H9 (cell line): ENCODE results near the gene VSTM4. TPM values are rescaled to one million over a fixed set of nuclear protein-coding genes. Genes with fewer than 3 reads are reported as not detected.
A peak's percentile ranks its signal among the peaks of the same experiment; 100 is the strongest.

Experiments
- DNase-seq: peaks from one replicate; pipeline ENCODE4 v3.0.0-alpha.2; 2017
- H2AFZ ChIP-seq: one replicate; pipeline ENCODE4 v1.6.1; 2013; ENCODE audit warnings: mild to moderate bottlenecking, low read length, control low read depth, moderate library complexity
- H2AK5ac ChIP-seq: 2 replicates; pipeline ENCODE4 v1.6.1; 2013; ENCODE audit warnings: low read length, control low read depth, mixed read lengths; ENCODE audit not compliant: insufficient read length
- H2BK120ac ChIP-seq: one replicate; pipeline ENCODE4 v1.6.1; 2013; ENCODE audit warnings: low read depth, mild to moderate bottlenecking, low read length, control low read depth, inconsistent platforms; ENCODE audit not compliant: poor library complexity, severe bottlenecking
- H2BK12ac ChIP-seq: 2 replicates; pipeline ENCODE4 v1.6.1; 2013; ENCODE audit warnings: low read length, control low read depth, mixed read lengths, low read depth; ENCODE audit not compliant: insufficient read length
- H2BK15ac ChIP-seq: 2 replicates; pipeline ENCODE4 v1.6.1; 2013; ENCODE audit warnings: low read depth, low read length, control low read depth
- H2BK20ac ChIP-seq: one replicate; pipeline ENCODE4 v1.6.1; 2013; ENCODE audit warnings: low read depth, mild to moderate bottlenecking, low read length, control low read depth, inconsistent platforms; ENCODE audit not compliant: poor library complexity, severe bottlenecking
- H2BK5ac ChIP-seq: 2 replicates; pipeline ENCODE4 v1.6.1; 2013; ENCODE audit warnings: low read length, control low read depth, mixed read lengths; ENCODE audit not compliant: insufficient read length
- H3K14ac ChIP-seq: 2 replicates; pipeline ENCODE4 v1.6.1; 2013; ENCODE audit warnings: low read length, control low read depth; ENCODE audit not compliant: insufficient read depth
- H3K18ac ChIP-seq: 2 replicates; pipeline ENCODE4 v1.6.1; 2013; ENCODE audit warnings: low read depth, mild to moderate bottlenecking, mixed read lengths, low read length, control low read depth; ENCODE audit not compliant: insufficient read length
- H3K23ac ChIP-seq: 2 replicates; pipeline ENCODE4 v1.6.1; 2013; ENCODE audit warnings: low read length, control low read depth, mixed read lengths, low read depth; ENCODE audit not compliant: insufficient read length
- H3K23me2 ChIP-seq: 2 replicates; pipeline ENCODE4 v1.6.1; 2013; ENCODE audit warnings: low read depth, mild to moderate bottlenecking, mixed read lengths, low read length, control low read depth; ENCODE audit not compliant: insufficient read length, poor library complexity, severe bottlenecking
- H3K27ac ChIP-seq: 2 replicates; pipeline ENCODE4 v1.5.1; 2013; ENCODE audit warnings: low read length, control low read depth, mixed read lengths, low read depth; ENCODE audit not compliant: insufficient read length
- H3K27me3 ChIP-seq: 2 replicates; pipeline ENCODE4 v1.6.1; 2013; ENCODE audit warnings: low read length, control low read depth, inconsistent platforms; ENCODE audit not compliant: insufficient read depth
- H3K4ac ChIP-seq: 2 replicates; pipeline ENCODE4 v1.6.1; 2013; ENCODE audit warnings: low read depth, mild to moderate bottlenecking, control low read depth, inconsistent platforms, low read length, moderate library complexity
- H3K4me1 ChIP-seq: 2 replicates; pipeline ENCODE4 v1.6.1; 2013; ENCODE audit warnings: low read length, control low read depth, inconsistent platforms; ENCODE audit not compliant: insufficient read depth
- H3K4me2 ChIP-seq: 2 replicates; pipeline ENCODE4 v1.6.1; 2013; ENCODE audit warnings: low read length, control low read depth, mixed read lengths; ENCODE audit not compliant: insufficient read length, insufficient read depth
- H3K56ac ChIP-seq: 2 replicates; pipeline ENCODE4 v1.6.1; 2013; ENCODE audit warnings: low read depth, mild to moderate bottlenecking, mixed read lengths, low read length, control low read depth; ENCODE audit not compliant: insufficient read length
- H3K79me1 ChIP-seq: 2 replicates; pipeline ENCODE4 v1.6.1; 2013; ENCODE audit warnings: low read depth, mild to moderate bottlenecking, moderate library complexity, low read length, control low read depth, inconsistent platforms; ENCODE audit not compliant: insufficient read depth, poor library complexity, severe bottlenecking
- H3K79me2 ChIP-seq: 2 replicates; pipeline ENCODE4 v1.6.1; 2013; ENCODE audit warnings: low read length, control low read depth, inconsistent platforms; ENCODE audit not compliant: insufficient read depth
- H3K9ac ChIP-seq: 2 replicates; pipeline ENCODE4 v1.6.1; 2013; ENCODE audit warnings: low read length, control low read depth, mixed read lengths; ENCODE audit not compliant: insufficient read length; ENCODE audit errors: extremely low read depth
- H3K9me3 ChIP-seq: one replicate; pipeline ENCODE4 v1.6.1; 2013; ENCODE audit warnings: low read depth, low read length, inconsistent platforms; ENCODE audit not compliant: control insufficient read depth
- H3T11ph ChIP-seq: one replicate; pipeline ENCODE4 v1.6.1; 2013; ENCODE audit warnings: mild to moderate bottlenecking, low read length, control low read depth, inconsistent platforms
- H4K20me1 ChIP-seq: one replicate; pipeline ENCODE4 v1.6.1; 2013; ENCODE audit not compliant: control insufficient read depth, insufficient read length, insufficient read depth
- H4K5ac ChIP-seq: 2 replicates; pipeline ENCODE4 v1.6.1; 2013; ENCODE audit warnings: low read depth, mild to moderate bottlenecking, mixed read lengths, low read length, control low read depth; ENCODE audit not compliant: insufficient read length
- H4K8ac ChIP-seq: replicated peaks from 2 replicates; pipeline ENCODE4 v1.6.1; 2013; ENCODE audit warnings: low read length, control low read depth, mixed read lengths, low read depth; ENCODE audit not compliant: insufficient read length
- H4K91ac ChIP-seq: 2 replicates; pipeline ENCODE4 v1.6.1; 2013; ENCODE audit warnings: low read depth, mild to moderate bottlenecking, moderate library complexity, mixed read lengths, low read length, control low read depth; ENCODE audit not compliant: insufficient read length
- H3K27ac Mint-ChIP-seq, 3 experiments: 2 replicates in 2 of 3; 3 replicates in 1 of 3; pipeline ENCODE4 v1.8.0; 2020 to 2021; ENCODE audit warnings: mixed read lengths in 3 of 3, mild to moderate bottlenecking in 1 of 3, moderate library complexity in 1 of 3
- H3K27me3 Mint-ChIP-seq: 2 replicates; pipeline ENCODE4 v1.8.0; 2021; ENCODE audit warnings: low read depth, mild to moderate bottlenecking, moderate library complexity, mixed read lengths
- H3K36me3 Mint-ChIP-seq, 3 experiments: 2 replicates in 2 of 3; 3 replicates in 1 of 3; pipeline ENCODE4 v1.8.0; 2020 to 2021; ENCODE audit warnings: low read depth in 3 of 3, mixed read lengths in 3 of 3; ENCODE audit not compliant: insufficient read depth in 1 of 3
- H3K4me1 Mint-ChIP-seq, 2 experiments: 2 replicates each; pipeline ENCODE4 v1.8.0; 2020; ENCODE audit warnings: mixed read lengths in 2 of 2
- H3K4me3 Mint-ChIP-seq, 2 experiments: 2 replicates in 1 of 2; 3 replicates in 1 of 2; pipeline ENCODE4 v1.8.0; 2020 to 2021; ENCODE audit warnings: mild to moderate bottlenecking in 2 of 2, mixed read lengths in 2 of 2, moderate library complexity in 1 of 2
- H3K9me3 Mint-ChIP-seq, 2 experiments: 2 replicates in 1 of 2; 3 replicates in 1 of 2; pipeline ENCODE4 v1.8.0; 2020; ENCODE audit warnings: mild to moderate bottlenecking in 2 of 2, mixed read lengths in 2 of 2, moderate library complexity in 1 of 2
- CTCF ChIP-seq: fragments of 200-600 bp; sonication (generic); conservative IDR thresholded peaks from 3 replicates; pipeline ENCODE4 v1.8.0; 2021; ENCODE audit warnings: antibody characterized with exemption, mild to moderate bottlenecking
- WGBS: extraction: QIAGEN DNeasy Blood & Tissue Kit; methylation state at CpG from one replicate; pipeline ENCODE4 v1.1.7; 2013; ENCODE audit warnings: missing lambda C conversion rate, low lambda C conversion rate, mixed read lengths; ENCODE audit not compliant: insufficient read length; ENCODE audit errors: extremely low coverage; 5-methylcytosine and 5-hydroxymethylcytosine counted together
- total RNA-seq: library from RNA; stranded (reverse); gene quantifications from 2 replicates; pipeline ENCODE4 v1.2.1, GENCODE V29; 2021

The VSTM4 gene
- total RNA-seq, 1 experiment from 2014 or later = 0.44 TPM

DNA sequence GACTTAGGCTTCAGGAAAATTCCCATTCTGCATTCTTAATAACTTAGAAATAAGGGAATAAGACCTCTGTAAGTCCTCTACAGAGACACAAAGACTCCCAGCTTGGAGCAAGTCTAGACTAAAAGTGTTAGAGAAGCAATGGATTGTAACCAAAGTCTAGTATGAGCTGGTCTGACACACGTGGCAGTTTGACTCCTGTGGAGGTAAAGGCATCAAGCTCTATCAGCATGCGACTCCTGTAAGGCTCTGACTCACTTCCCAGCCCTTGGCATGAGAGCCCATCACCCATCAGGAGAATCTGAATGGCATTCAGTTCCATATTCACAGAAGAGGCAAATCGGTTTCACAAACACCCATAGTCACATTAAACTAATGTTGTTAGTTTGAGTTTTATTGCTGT, 4.4 kb upstream of the VSTM4 start:
- no peak overlapping the region for H2BK20ac ChIP-seq
- no peak overlapping the region for H3K18ac ChIP-seq
- H2BK5ac ChIP-seq = no peak overlapping the region
- no peak overlapping the region for H3K9ac ChIP-seq
- no peak overlapping the region for H2AK5ac ChIP-seq
- no peak overlapping the region for H2BK12ac ChIP-seq
- Mint-ChIP-seq H3K36me3 (no peaks in the 10 kb centered on the region), H3K4me1 (peaks cover 1 to 4% of the 10 kb centered on the region in 2 experiments; a peak in 1 of 4 replicates), H3K27ac (peak overlapping the region in 1 of 3 experiments; percentile 81; a peak in 1 of 7 replicates), H3K27me3 (peaks cover 28% of the 10 kb centered on the region), H3K4me3 (no peak overlapping the region), H3K9me3 (no peaks in the 10 kb centered on the region; a peak in 2 of 5 replicates)
- no peak for DNase-seq
- no peak overlapping the region for H3K4me2 ChIP-seq
- no peaks in the 10 kb centered on the region for H3K79me1 ChIP-seq
- H2AFZ ChIP-seq = no peak overlapping the region
- no peak overlapping the region for H3K27ac ChIP-seq
- H3K56ac ChIP-seq = no peak overlapping the region
- H3K23ac ChIP-seq = no peak overlapping the region
- no peak overlapping the region for H3K4ac ChIP-seq
- no peak overlapping the region for H4K91ac ChIP-seq
- no peak overlapping the region for H2BK120ac ChIP-seq
- no peak overlapping the region for H4K5ac ChIP-seq
- H3K23me2 ChIP-seq = peaks cover 3% of the 10 kb centered on the region
- no peak overlapping the region for H2BK15ac ChIP-seq
- WGBS = no CpG with 5 or more reads among the region's 3 CpGs
- H4K20me1 ChIP-seq = no peaks in the 10 kb centered on the region
- no peaks in the 10 kb centered on the region for H3K4me1 ChIP-seq
- no peaks in the 10 kb centered on the region for H3K79me2 ChIP-seq
- H4K8ac ChIP-seq = no peak overlapping the region
- H3K9me3 ChIP-seq = no peaks in the 10 kb centered on the region
- no peak for TF ChIP-seq CTCF
- no peak overlapping the region for H3K14ac ChIP-seq
- H3T11ph ChIP-seq = no peak overlapping the region
- no peaks in the 10 kb centered on the region; the same call in 1 of the 2 replicates for H3K27me3 ChIP-seq
